IPS-18c (cell line): Measurements from ENCODE around the gene JAZF1.
"Not testable (repeated sequence)": the region's sequence is repeated elsewhere in the genome, so short reads cannot be mapped to it uniquely, and the experiment has no call there.

Experiments
- H3K4me3 ChIP-seq: 2 replicates; pipeline ENCODE4 v1.7.0; 2013; ENCODE audit warnings: low read depth, mild to moderate bottlenecking, low read length, moderate library complexity; ENCODE audit not compliant: insufficient read depth
- H3K9me3 ChIP-seq: one replicate; pipeline ENCODE4 v1.6.1; 2013; ENCODE audit warnings: mild to moderate bottlenecking, low read length, moderate library complexity; ENCODE audit not compliant: control insufficient read depth, insufficient read depth

JAZF1 gene

GRCh38 chr7:27868131-27868550 lies 312.5 kb downstream of the JAZF1 start:
- Histone ChIP-seq H3K9me3 (peaks cover 4% of the 10 kb centered on the region), H3K4me3 (no peak overlapping the region)

- no peak overlapping the region for H3K4me3 ChIP-seq
- peaks cover 4% of the 10 kb centered on the region for H3K9me3 ChIP-seq
These were observed 313.5 kb downstream of the JAZF1 start for GRCh38 chr7:27866828-27867672.

- no peak overlapping the region for H3K4me3 ChIP-seq
- peaks cover 4% of the 10 kb centered on the region for H3K9me3 ChIP-seq
These were observed 314.3 kb downstream of the JAZF1 start for GRCh38 chr7:27866256-27866655.

- Histone ChIP-seq H3K4me3 (no peak overlapping the region), H3K9me3 (peaks cover 4% of the 10 kb centered on the region)
These were observed 316.7 kb downstream of the JAZF1 start for GRCh38 chr7:27863880-27864279.

- H3K4me3 ChIP-seq = no peak overlapping the region
- H3K9me3 ChIP-seq = no peaks in the 10 kb centered on the region
These were observed 318.8 kb downstream of the JAZF1 start for GRCh38 chr7:27861747-27862146.

- H3K9me3 ChIP-seq = no peaks in the 10 kb centered on the region
- no peak overlapping the region for H3K4me3 ChIP-seq
These were observed 319.8 kb downstream of the JAZF1 start for GRCh38 chr7:27860800-27861199.

DNA sequence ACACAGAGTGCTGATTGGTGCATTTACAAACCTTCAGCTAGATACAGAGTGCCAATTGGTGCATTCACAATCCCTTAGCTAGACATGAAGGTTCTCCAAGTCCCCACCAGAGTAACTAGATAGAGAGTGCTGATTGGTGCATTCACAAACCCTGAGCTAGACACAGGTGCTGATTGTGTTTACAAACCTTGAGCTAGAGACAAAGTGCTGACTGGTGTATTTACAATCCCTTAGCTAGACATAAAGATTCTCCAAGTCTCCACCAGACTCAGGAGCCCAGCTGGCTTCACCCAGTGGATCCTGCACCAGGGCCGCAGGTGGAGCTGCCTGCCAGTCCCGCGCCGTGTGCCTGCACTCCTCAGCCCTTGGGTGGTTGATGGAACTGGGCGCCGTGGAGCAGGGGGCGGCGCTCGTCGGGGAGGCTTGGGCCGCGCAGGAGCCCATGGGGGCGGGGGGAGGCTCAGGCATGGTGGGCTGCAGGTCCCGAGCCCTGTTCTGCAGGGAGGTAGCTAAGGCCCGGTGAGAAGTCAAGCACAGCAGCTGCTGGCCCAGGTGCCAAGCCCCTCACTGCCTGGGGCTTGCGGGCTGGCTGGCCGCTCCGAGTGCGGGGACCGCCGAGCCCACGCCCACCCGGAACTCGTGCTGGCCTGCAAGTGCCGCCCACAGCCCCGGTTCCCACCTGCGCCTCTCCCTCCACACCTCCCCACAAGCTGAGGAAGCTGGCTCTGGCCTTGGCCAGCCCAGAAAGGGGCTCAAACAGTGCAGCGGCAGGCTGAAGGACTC lies 323.7 kb downstream of the JAZF1 start:
- not testable (repeated sequence) for H3K9me3 ChIP-seq, H3K4me3 ChIP-seq

DNA sequence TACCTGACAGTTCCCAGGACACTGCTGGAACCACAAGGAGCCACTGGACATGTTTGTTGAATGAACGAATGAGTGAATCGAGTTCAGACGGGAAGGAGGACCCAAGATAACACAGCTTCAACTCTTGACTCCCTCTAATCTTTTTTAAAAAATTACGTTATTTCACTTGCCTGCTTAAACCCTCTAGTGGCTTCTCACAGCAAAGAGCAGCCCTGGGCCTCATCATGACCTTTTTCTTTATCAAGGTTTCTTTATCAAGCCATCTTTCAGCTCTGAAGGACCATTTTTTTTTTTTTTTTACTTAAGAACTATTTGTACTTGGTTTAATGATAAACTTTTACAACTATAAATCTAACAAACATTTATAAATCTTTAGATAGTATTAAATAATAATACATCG lies 330.1 kb downstream of the JAZF1 start:
- Histone ChIP-seq H3K9me3 (no peaks in the 10 kb centered on the region), H3K4me3 (no peak overlapping the region)

DNA sequence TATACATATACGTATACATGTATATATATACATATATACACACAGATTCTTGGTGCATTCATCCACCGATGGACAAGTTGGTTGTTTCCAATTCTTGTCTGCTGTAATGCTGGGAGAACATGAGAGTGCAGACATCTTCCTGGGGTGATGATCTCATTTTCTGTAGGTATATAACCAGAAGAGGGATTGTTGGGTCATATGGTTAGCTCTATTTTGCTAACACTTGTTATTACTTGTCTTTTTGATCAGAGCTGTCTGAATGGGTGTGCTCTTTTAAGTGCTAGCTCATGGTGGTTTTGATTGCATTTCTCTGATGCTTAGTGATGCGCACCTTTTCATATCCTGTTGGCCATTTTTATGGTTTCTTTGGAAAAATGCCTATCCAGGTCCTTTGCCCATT lies 334.2 kb downstream of the JAZF1 start:
- Histone ChIP-seq H3K9me3 (no peaks in the 10 kb centered on the region), H3K4me3 (no peak overlapping the region)

DNA sequence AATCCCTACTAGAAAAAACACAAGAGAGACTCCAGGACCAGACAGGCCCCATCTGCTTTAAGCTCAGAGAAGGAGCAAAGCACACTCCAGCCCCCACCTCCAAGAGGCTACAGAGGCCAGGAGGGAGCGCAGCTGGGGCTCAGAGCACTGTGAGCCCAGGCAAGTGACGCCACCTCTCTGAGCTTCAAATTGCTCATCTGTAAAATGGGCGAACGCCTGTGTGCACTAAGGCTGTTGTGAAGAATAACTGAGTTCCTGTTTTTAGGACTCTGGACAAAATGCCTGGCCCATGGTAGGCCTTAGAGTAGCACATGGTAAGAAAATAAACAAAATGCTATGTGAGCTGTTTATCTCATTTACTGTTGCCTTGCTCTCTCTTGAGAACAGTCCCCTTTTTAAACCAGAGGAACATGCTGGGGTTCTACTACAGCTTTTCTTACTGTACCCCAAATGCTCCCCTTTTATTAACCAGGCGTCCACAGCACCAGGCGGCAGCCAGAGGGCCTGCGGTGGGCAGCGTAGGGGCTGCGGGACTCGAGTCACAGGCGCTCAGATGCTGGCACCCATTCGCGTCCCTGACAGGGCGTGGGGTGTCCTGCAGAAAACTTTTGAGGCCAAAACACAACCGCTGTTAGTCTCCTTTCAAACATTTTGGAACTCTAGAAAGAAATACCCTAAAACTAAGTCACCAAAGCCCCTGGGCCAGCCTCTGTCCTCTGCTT lies 336.9 kb downstream of the JAZF1 start:
- no peaks in the 10 kb centered on the region for H3K9me3 ChIP-seq
- H3K4me3 ChIP-seq = no peak overlapping the region

DNA sequence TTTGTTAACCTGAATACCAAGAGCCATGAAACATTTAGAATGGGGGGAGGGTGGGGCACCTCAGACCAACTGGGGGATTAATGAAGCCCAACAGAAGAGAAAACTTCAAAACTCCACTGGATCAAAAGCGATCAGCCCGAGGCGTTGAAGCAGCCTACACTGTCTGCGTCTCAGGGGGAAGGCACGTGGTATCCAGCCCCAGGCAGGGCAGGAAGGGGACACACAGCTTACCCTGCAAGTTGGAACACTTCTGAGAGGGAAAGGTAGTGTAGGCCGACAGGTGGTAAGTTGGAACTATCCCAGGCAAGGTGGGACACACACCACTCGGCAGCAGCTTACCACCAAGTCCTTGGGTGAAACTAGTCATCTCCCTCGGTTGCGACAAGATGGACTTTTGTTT lies 337.7 kb downstream of the JAZF1 start:
- Histone ChIP-seq H3K4me3 (no peak overlapping the region; the same call in 1 of the 2 replicates), H3K9me3 (no peaks in the 10 kb centered on the region)

GRCh38 chr7:27842094-27842692 lies 338.4 kb downstream of the JAZF1 start:
- Histone ChIP-seq H3K9me3 (no peaks in the 10 kb centered on the region), H3K4me3 (no peak overlapping the region)

DNA sequence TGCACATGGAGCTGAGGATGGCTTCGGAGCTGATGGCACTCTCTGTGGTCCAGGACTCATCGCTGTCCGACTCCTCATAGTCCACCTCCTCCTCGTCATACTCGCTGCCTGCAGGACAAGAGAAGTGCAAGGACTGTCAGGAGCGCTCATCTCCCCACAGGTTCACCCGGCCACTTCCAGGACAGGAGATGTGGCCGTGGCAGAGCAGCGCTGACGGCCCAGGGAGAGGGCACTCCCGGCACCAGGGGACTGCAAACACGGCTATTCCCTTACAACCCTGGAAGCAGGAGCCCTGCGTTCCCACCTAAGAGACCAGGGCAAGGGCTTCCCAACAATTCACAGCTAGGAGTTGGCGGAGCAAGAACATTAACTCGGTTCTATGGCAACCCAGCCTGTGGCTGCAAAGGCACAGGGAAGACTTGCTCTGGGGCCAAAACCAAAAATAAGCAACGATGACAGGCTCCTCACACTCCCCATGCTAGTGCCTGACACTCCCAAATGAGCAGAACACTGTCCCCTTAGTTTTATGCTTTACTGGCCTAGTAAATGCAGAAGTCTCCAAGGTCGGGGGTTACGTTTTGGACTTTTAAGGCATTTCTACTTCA lies 339.7 kb downstream of the JAZF1 start:
- H3K4me3 ChIP-seq = no peak overlapping the region
- no peaks in the 10 kb centered on the region for H3K9me3 ChIP-seq

DNA sequence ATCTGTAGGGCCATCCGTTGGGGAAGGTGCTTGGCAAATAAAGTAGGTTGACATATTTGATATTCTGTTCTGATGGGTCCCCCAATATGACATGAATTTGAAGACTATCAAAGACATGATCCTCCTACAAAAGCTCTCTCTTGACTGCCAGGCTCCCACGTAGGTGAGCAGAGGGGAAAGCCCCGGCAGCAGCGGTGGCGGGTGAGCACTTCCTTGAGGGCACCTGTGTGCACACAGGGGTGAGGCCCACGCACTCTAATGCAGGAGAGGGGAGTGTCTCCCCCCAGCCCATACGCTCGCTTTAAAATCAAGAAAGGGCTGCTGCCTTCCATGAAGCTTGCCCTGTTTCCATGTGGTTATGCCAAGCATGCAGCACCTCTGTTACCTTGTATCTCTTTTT lies 340.3 kb downstream of the JAZF1 start:
- H3K4me3 ChIP-seq = no peak overlapping the region
- no peaks in the 10 kb centered on the region for H3K9me3 ChIP-seq

- no peak overlapping the region for H3K4me3 ChIP-seq
These were observed 341.5 kb downstream of the JAZF1 start for GRCh38 chr7:27839099-27839498.

DNA sequence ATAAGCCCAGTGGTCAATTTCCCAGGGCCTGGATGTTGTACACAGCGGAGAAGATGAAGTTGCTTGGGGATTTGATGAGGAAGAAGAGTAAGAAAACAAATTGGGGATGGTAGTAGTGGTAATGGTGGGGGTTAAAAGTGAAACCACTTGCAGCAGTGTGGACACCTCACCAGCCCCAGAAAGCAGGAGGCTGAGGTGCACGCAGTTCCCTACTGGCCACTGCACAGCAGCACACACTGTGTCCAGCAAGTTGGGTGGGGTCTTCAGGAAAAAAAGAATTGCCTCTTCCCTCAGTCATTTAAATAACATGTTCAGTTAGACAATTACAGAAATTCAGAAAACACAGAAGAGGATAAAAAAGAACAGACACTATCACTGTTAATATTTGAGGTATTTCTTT lies 344.1 kb downstream of the JAZF1 start:
- Histone ChIP-seq H3K9me3 (no peaks in the 10 kb centered on the region), H3K4me3 (no peak overlapping the region)

More at GRCh38 chr7:27839099-27839498, 341.5 kb downstream of the JAZF1 start:
- no peaks in the 10 kb centered on the region for H3K9me3 ChIP-seq

GRCh38 chr7:27835376-27835775 lies 345.2 kb downstream of the JAZF1 start:
- H3K9me3 ChIP-seq = no peaks in the 10 kb centered on the region
- no peak overlapping the region for H3K4me3 ChIP-seq
